ENCODE data around the gene UBE3A.

The UBE3A gene

DNA sequence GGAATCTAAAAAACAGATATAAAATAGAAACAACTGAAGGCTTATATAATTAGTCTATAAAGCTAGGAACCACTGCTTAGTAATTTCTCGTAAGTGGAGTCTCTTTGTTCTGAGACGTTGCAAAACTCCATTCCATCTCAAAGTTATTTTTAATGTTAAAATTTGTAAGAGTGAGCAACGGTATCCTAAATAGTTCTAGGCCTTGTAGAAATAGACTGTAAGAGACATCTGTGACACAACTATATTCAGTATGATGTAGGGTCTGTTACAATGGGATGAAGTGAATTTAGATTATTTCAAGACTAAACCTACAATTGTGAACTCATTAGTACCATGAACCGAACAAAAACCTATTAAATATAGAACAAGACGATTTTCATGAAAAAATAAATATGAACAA is 57.2 kb downstream of the UBE3A start:
- no peak for DNase-seq (ENCODE audit: low spot score)
- TF ChIP-seq, protein P1, sequence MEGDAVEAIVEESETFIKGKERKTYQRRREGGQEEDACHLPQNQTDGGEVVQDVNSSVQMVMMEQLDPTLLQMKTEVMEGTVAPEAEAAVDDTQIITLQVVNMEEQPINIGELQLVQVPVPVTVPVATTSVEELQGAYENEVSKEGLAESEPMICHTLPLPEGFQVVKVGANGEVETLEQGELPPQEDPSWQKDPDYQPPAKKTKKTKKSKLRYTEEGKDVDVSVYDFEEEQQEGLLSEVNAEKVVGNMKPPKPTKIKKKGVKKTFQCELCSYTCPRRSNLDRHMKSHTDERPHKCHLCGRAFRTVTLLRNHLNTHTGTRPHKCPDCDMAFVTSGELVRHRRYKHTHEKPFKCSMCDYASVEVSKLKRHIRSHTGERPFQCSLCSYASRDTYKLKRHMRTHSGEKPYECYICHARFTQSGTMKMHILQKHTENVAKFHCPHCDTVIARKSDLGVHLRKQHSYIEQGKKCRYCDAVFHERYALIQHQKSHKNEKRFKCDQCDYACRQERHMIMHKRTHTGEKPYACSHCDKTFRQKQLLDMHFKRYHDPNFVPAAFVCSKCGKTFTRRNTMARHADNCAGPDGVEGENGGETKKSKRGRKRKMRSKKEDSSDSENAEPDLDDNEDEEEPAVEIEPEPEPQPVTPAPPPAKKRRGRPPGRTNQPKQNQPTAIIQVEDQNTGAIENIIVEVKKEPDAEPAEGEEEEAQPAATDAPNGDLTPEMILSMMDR (conservative IDR thresholded peaks at IDR 0.05; ENCODE audit: low read depth) = no peak
- H3K27ac ChIP-seq = no peak overlapping the region
- CTCF ChIA-PET = no interaction called here
- POLR2A ChIA-PET (ENCODE audit: low non-redundant PET) = no interaction called here

- POLR2A ChIA-PET (ENCODE audit: low non-redundant PET) = no interaction called here
- DNase-seq (ENCODE audit: low spot score) = no peak
- CTCF ChIA-PET = no interaction called here
- TF ChIP-seq, protein P1 (conservative IDR thresholded peaks at IDR 0.05; ENCODE audit: low read depth) = no peak
- no peak overlapping the region for H3K27ac ChIP-seq
These were observed 60.3 kb downstream of the UBE3A start for GRCh38 chr15:25378501-25378901.

DNA sequence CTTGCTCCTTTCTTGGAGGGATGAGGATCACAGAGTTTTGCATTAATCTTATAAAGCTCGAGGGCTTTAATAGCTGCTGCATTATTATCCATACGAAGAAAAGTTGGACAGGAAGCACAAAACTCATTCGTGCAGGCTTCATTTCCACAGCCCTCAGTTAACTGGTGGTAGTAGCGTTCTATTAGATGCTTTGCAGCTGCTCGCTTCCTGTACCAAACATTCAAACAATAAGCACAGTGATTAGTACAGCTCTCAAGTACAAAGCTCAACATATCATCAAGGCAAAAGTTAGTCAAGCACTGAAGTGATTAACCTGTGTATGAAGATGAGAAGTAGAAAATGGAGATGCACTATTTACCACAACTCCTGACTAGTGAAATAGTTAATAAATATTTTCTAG is 63.3 kb downstream of the UBE3A start:
- POLR2A ChIA-PET (ENCODE audit: low non-redundant PET) = no interaction called here
- TF ChIP-seq, protein P1 (conservative IDR thresholded peaks at IDR 0.05; ENCODE audit: low read depth) = no peak
- H3K27ac ChIP-seq = no peak overlapping the region
- CTCF ChIA-PET = no interaction called here
- DNase-seq (ENCODE audit: low spot score) = no peak

- POLR2A ChIA-PET (ENCODE audit: low non-redundant PET) = no interaction called here
- no peak for DNase-seq (ENCODE audit: low spot score)
- H3K27ac ChIP-seq = no peak overlapping the region
- TF ChIP-seq, protein P1 (conservative IDR thresholded peaks at IDR 0.05; ENCODE audit: low read depth) = no peak
- CTCF ChIA-PET = no interaction called here
These were observed 64.7 kb downstream of the UBE3A start for GRCh38 chr15:25374143-25374542.

- TF ChIP-seq, protein P1 (conservative IDR thresholded peaks at IDR 0.05; ENCODE audit: low read depth) = no peak
- DNase-seq (ENCODE audit: low spot score) = no peak
- ChIA-PET POLR2A (ENCODE audit: low non-redundant PET) (no interaction called here), CTCF (no interaction called here)
- H3K27ac ChIP-seq = no peak overlapping the region
These were observed 66.5 kb downstream of the UBE3A start for GRCh38 chr15:25372298-25372697.

DNA sequence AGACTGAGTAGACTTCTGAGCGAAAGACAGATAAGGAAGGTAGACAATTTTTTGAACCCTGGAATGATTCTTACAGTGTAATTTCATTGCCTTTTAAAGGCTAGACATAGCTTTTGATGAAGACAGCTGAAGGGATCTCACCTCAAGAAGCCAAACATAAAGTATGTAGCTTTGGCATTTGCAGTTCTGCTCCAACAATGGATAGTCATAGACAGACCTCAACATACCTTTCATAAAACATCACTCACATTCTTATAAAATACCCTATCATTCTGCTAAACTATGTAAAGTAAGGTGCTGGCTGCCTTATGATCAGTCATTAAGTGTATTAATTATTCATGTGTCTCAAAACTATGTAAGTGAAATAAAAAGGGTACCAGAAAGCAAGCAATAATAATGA is 70.0 kb downstream of the UBE3A start:
- no peak overlapping the region for H3K27ac ChIP-seq
- CTCF ChIA-PET = interaction anchor here (0.5 to 1.3 kb wide), 2 partner anchors 10 to 14 kb away, joined by 3 read pairs; no protein-coding TSS in a partner anchor
- TF ChIP-seq, protein P1 (conservative IDR thresholded peaks at IDR 0.05; ENCODE audit: low read depth) = no peak
- POLR2A ChIA-PET (ENCODE audit: low non-redundant PET) = no interaction called here
- no peak for DNase-seq (ENCODE audit: low spot score)

- ChIA-PET CTCF (no interaction called here), POLR2A (ENCODE audit: low non-redundant PET) (no interaction called here)
- DNase-seq (ENCODE audit: low spot score) = no peak
- H3K27ac ChIP-seq = no peak overlapping the region
- TF ChIP-seq, protein P1 (conservative IDR thresholded peaks at IDR 0.05; ENCODE audit: low read depth) = no peak
These were observed 72.8 kb downstream of the UBE3A start for GRCh38 chr15:25366058-25366457.

Data from RWPE1 (cell line).